ENCODE measurements around the gene SLC9A3.

Gene SLC9A3

DNA sequence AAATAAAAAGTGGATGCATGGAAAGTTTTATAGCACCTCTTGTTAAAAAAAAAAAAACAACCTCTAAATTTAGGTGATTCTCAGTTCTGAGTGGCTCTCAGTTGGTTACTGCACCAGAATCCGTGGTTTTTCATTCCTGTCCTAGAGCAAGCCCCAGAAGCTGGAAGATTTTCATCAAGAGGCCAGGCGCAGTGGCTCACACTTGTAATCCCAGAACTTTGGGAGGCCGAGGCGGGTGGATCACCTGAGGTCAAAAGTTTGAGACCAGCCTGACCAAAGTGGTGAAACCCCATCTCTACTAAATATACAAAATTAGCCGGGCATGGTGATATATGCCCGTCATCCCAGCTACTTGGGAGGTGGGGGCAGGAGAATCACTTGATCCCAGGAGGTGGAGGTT, 27.2 kb upstream of the SLC9A3 start:
- H3K4me3 ChIP-seq (ENCODE audit: low read depth, low read length) = no peak overlapping the region
- no peaks in the 10 kb centered on the region for H3K36me3 ChIP-seq (ENCODE audit: control insufficient read depth in 2 of 2, insufficient read depth in 1 of 2, low read length in 2 of 2)
- CTCF ChIA-PET = interaction anchor here (0.6 to 0.7 kb wide), 2 partner anchors 25 to 105 kb away, joined by 3 to 4 read pairs; no protein-coding TSS in a partner anchor
- no peaks in the 10 kb centered on the region for H3K9me3 ChIP-seq (ENCODE audit: control insufficient read depth, insufficient read depth, low read depth, low read length)
- H3K27ac ChIP-seq (ENCODE audit: extremely low read depth, low read depth, low read length) = no peak overlapping the region
- TF ChIP-seq ZNF624 (tag by site-specific recombination; IDR thresholded peaks at IDR 0.05) (no peak), ZNF394 (tag by site-specific recombination; IDR thresholded peaks at IDR 0.05; ENCODE audit: borderline replicate concordance) (no peak), FEZF1 (tag by site-specific recombination; IDR thresholded peaks at IDR 0.05) (no peak), ZNF610 (tag by site-specific recombination; IDR thresholded peaks at IDR 0.05; ENCODE audit: borderline replicate concordance) (no peak), ZNF561 (tag by site-specific recombination; IDR thresholded peaks at IDR 0.05; ENCODE audit: borderline replicate concordance) (no peak), SCRT1 (tag by site-specific recombination; IDR thresholded peaks at IDR 0.05; ENCODE audit: borderline replicate concordance) (no peak), ZSCAN18 (tag by site-specific recombination; IDR thresholded peaks at IDR 0.05) (no peak), ZNF24 (tag by site-specific recombination; IDR thresholded peaks at IDR 0.05) (no peak), ZNF138 (tag by site-specific recombination; IDR thresholded peaks at IDR 0.05; ENCODE audit: borderline replicate concordance) (no peak), ZNF132 (tag by site-specific recombination; IDR thresholded peaks at IDR 0.05; ENCODE audit: borderline replicate concordance) (no peak), ZFP3 (tag by site-specific recombination; IDR thresholded peaks at IDR 0.05; ENCODE audit: low read depth) (no peak), ZNF548 (tag by site-specific recombination; IDR thresholded peaks at IDR 0.05) (no peak), ZNF140 (tag by site-specific recombination; IDR thresholded peaks at IDR 0.05) (no peak)
- TF ChIP-seq, protein P1, sequence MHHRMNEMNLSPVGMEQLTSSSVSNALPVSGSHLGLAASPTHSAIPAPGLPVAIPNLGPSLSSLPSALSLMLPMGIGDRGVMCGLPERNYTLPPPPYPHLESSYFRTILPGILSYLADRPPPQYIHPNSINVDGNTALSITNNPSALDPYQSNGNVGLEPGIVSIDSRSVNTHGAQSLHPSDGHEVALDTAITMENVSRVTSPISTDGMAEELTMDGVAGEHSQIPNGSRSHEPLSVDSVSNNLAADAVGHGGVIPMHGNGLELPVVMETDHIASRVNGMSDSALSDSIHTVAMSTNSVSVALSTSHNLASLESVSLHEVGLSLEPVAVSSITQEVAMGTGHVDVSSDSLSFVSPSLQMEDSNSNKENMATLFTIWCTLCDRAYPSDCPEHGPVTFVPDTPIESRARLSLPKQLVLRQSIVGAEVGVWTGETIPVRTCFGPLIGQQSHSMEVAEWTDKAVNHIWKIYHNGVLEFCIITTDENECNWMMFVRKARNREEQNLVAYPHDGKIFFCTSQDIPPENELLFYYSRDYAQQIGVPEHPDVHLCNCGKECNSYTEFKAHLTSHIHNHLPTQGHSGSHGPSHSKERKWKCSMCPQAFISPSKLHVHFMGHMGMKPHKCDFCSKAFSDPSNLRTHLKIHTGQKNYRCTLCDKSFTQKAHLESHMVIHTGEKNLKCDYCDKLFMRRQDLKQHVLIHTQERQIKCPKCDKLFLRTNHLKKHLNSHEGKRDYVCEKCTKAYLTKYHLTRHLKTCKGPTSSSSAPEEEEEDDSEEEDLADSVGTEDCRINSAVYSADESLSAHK (tag by site-specific recombination; IDR thresholded peaks at IDR 0.05) = no peak
- TF ChIP-seq, protein P2, sequence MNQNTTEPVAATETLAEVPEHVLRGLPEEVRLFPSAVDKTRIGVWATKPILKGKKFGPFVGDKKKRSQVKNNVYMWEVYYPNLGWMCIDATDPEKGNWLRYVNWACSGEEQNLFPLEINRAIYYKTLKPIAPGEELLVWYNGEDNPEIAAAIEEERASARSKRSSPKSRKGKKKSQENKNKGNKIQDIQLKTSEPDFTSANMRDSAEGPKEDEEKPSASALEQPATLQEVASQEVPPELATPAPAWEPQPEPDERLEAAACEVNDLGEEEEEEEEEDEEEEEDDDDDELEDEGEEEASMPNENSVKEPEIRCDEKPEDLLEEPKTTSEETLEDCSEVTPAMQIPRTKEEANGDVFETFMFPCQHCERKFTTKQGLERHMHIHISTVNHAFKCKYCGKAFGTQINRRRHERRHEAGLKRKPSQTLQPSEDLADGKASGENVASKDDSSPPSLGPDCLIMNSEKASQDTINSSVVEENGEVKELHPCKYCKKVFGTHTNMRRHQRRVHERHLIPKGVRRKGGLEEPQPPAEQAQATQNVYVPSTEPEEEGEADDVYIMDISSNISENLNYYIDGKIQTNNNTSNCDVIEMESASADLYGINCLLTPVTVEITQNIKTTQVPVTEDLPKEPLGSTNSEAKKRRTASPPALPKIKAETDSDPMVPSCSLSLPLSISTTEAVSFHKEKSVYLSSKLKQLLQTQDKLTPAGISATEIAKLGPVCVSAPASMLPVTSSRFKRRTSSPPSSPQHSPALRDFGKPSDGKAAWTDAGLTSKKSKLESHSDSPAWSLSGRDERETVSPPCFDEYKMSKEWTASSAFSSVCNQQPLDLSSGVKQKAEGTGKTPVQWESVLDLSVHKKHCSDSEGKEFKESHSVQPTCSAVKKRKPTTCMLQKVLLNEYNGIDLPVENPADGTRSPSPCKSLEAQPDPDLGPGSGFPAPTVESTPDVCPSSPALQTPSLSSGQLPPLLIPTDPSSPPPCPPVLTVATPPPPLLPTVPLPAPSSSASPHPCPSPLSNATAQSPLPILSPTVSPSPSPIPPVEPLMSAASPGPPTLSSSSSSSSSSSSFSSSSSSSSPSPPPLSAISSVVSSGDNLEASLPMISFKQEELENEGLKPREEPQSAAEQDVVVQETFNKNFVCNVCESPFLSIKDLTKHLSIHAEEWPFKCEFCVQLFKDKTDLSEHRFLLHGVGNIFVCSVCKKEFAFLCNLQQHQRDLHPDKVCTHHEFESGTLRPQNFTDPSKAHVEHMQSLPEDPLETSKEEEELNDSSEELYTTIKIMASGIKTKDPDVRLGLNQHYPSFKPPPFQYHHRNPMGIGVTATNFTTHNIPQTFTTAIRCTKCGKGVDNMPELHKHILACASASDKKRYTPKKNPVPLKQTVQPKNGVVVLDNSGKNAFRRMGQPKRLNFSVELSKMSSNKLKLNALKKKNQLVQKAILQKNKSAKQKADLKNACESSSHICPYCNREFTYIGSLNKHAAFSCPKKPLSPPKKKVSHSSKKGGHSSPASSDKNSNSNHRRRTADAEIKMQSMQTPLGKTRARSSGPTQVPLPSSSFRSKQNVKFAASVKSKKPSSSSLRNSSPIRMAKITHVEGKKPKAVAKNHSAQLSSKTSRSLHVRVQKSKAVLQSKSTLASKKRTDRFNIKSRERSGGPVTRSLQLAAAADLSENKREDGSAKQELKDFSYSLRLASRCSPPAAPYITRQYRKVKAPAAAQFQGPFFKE (tag by site-specific recombination; IDR thresholded peaks at IDR 0.05; ENCODE audit: borderline replicate concordance) = no peak
- TF ChIP-seq, protein P3, sequence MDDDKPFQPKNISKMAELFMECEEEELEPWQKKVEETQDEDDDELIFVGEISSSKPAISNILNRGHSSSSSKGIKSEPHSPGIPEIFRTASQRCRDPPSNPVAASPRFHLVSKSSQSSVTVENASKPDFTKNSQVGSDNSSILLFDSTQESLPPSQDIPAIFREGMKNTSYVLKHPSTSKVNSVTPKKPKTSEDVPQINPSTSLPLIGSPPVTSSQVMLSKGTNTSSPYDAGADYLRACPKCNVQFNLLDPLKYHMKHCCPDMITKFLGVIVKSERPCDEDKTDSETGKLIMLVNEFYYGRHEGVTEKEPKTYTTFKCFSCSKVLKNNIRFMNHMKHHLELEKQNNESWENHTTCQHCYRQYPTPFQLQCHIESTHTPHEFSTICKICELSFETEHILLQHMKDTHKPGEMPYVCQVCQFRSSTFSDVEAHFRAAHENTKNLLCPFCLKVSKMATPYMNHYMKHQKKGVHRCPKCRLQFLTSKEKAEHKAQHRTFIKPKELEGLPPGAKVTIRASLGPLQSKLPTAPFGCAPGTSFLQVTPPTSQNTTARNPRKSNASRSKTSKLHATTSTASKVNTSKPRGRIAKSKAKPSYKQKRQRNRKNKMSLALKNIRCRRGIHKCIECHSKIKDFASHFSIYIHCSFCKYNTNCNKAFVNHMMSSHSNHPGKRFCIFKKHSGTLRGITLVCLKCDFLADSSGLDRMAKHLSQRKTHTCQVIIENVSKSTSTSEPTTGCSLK (tag by site-specific recombination; IDR thresholded peaks at IDR 0.05) = no peak
- no peaks in the 10 kb centered on the region for H3K4me1 ChIP-seq (ENCODE audit: control insufficient read depth, insufficient read depth, low read length)
- POLR2A ChIA-PET = interaction anchor here (0.6 kb wide), 1 partner anchor 11 kb away, joined by 5 read pairs; no protein-coding TSS in a partner anchor
